ENCODE results near the gene ERG.

- TF ChIP-seq CTCF (conservative IDR thresholded peaks at IDR 0.05; ENCODE audit: low read depth, low read length) (no peak), EZH2 (IDR thresholded peaks at IDR 0.05; ENCODE audit: low read length, unreplicated experiment) (no peak)
Measured at GRCh38 chr21:38447611-38448010, 50.7 kb downstream of the ERG start.
